Colonic mucosa (tissue), 4 donors: ENCODE measurements around the gene MCC. TPM values are rescaled to one million over a fixed set of nuclear protein-coding genes. Genes with fewer than 3 reads are reported as not detected.

ENCODE experiments used
- DNase-seq: peaks from one replicate; pipeline ENCODE4 v3.0.0-alpha.2; 2020
- H3K27ac ChIP-seq: fragments of 200-600 bp; one replicate; pipeline ENCODE4 v1.8.0; 2021
- H3K27me3 ChIP-seq: fragments of 200-600 bp; one replicate; pipeline ENCODE4 v1.8.0; 2021
- H3K36me3 ChIP-seq: fragments of 200-600 bp; one replicate; pipeline ENCODE4 v1.8.0; 2021
- H3K4me1 ChIP-seq: fragments of 200-600 bp; one replicate; pipeline ENCODE4 v1.8.0; 2021; ENCODE audit warnings: mild to moderate bottlenecking
- H3K4me3 ChIP-seq: fragments of 200-600 bp; one replicate; pipeline ENCODE4 v1.8.0; 2021
- H3K9ac ChIP-seq, 2 donors: one replicate each; pipeline ENCODE4 v1.7.0; 2013; ENCODE audit warnings: control low read depth in 2 of 2, low read depth in 2 of 2, low read length in 2 of 2
- H3K9me3 ChIP-seq: fragments of 200-600 bp; one replicate; pipeline ENCODE4 v1.8.0; 2021
- intact Hi-C: fragments of 100-400 bp; cut with DNase I; formaldehyde crosslinking; loops from one replicate; pipeline ENCODE4 v1.14.1; 2022
- total RNA-seq, 2 donors: library from RNA; stranded (reverse); fragmentation: NEBNext Ultra II Directional in 1 of 2; extraction: Animal tissue kit (Norgen Biotek cat#: 25700) in 1 of 2; gene quantifications; one replicate each; pipeline ENCODE4 v1.2.1, GENCODE V29; 2021
- TF ChIP-seq, protein P1 (sequence below): fragments of 200-600 bp; IDR thresholded peaks from one replicate; pipeline ENCODE4 v1.8.0; 2022; ENCODE audit warnings: antibody characterized with exemption, mild to moderate bottlenecking
- donor health status: healthy.
- donor health status: DM: no; HTN: no; CAD: no.
- donor health status: DM: no; HTN: no; CAD: no.

Gene MCC
- total RNA-seq, 2 donors from 2014 or later, result 1.9 to 3.1 TPM

DNA sequence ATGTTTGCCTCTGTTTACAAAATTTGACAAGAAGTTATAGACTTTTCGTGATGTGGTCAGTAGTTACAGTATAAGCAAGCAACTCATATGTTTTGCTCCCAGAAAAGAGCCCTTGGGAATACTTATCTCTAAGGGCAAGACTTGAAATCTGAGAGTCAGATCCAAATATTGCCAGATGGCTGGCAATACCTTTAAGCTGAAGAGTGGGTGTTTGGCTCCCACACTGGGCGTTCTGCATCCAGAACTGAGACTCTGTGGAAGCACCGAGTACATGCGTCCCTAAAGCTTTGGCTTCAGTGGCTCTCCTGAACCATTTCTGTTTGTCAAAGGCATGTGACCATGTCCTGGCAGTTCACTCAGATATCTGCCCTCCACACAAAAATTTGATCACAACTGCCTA, 317.5 kb downstream of the MCC start:
- Histone ChIP-seq H3K4me3 (no peak overlapping the region), H3K4me1 (no peaks in the 10 kb centered on the region), H3K9ac (no peak overlapping the region), H3K27ac (no peak overlapping the region), H3K9me3 (no peaks in the 10 kb centered on the region), H3K36me3 (no peaks in the 10 kb centered on the region), H3K27me3 (no peaks in the 10 kb centered on the region)
- intact Hi-C loops, result no loop called here
- TF ChIP-seq, protein P1, sequence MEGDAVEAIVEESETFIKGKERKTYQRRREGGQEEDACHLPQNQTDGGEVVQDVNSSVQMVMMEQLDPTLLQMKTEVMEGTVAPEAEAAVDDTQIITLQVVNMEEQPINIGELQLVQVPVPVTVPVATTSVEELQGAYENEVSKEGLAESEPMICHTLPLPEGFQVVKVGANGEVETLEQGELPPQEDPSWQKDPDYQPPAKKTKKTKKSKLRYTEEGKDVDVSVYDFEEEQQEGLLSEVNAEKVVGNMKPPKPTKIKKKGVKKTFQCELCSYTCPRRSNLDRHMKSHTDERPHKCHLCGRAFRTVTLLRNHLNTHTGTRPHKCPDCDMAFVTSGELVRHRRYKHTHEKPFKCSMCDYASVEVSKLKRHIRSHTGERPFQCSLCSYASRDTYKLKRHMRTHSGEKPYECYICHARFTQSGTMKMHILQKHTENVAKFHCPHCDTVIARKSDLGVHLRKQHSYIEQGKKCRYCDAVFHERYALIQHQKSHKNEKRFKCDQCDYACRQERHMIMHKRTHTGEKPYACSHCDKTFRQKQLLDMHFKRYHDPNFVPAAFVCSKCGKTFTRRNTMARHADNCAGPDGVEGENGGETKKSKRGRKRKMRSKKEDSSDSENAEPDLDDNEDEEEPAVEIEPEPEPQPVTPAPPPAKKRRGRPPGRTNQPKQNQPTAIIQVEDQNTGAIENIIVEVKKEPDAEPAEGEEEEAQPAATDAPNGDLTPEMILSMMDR, result no peak
- no peak for DNase-seq

DNA sequence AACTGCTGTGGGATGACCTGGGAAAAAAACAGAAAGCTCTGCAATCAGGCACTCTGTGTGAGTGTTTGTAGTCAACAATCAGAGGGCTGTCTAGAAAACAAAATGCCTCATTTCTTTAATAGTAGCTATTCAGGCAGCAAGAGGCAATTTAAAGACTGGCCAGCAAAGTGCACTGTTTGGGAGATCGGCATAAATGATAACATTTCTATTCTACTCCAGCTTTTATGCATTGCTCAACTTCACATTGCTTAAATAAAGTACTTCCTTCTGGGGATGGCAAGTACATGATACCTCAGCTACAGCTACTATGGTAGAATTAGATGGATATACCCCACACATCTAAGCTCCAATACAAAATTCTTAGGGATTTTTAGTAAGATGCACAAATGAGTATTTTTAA, 318.5 kb downstream of the MCC start:
- no peak overlapping the region for H3K4me3 ChIP-seq
- H3K27ac ChIP-seq, result no peak overlapping the region
- H3K36me3 ChIP-seq, result no peaks in the 10 kb centered on the region
- intact Hi-C loops, result no loop called here
- H3K9ac ChIP-seq, result no peak overlapping the region
- DNase-seq, result no peak
- H3K4me1 ChIP-seq, result no peaks in the 10 kb centered on the region
- TF ChIP-seq, protein P1, result no peak
- H3K27me3 ChIP-seq, result no peaks in the 10 kb centered on the region
- no peaks in the 10 kb centered on the region for H3K9me3 ChIP-seq

DNA sequence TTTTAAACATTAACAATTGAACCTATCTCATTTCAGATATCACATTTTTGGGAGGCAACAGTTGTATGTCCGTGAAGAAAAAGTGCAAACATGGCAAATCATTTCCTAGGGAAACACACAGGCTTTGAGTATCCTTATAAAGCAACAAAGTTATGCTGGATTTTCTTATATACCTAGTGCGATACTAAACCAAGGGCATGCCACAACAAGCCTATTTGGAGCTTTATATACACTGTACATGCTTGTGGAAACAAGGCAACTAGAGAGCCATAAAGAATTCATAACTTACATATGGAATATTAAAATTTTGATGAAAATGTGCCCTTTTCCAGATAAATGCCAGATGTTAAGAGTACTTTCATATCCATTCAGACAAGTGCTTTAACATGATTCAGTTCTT, 320.3 kb downstream of the MCC start:
- Histone ChIP-seq H3K4me1 (no peaks in the 10 kb centered on the region), H3K27ac (no peak overlapping the region), H3K9ac (no peak overlapping the region), H3K27me3 (no peaks in the 10 kb centered on the region), H3K4me3 (no peak overlapping the region), H3K36me3 (no peaks in the 10 kb centered on the region), H3K9me3 (no peaks in the 10 kb centered on the region)
- no peak for DNase-seq
- intact Hi-C loops, result no loop called here
- TF ChIP-seq, protein P1, result no peak

DNA sequence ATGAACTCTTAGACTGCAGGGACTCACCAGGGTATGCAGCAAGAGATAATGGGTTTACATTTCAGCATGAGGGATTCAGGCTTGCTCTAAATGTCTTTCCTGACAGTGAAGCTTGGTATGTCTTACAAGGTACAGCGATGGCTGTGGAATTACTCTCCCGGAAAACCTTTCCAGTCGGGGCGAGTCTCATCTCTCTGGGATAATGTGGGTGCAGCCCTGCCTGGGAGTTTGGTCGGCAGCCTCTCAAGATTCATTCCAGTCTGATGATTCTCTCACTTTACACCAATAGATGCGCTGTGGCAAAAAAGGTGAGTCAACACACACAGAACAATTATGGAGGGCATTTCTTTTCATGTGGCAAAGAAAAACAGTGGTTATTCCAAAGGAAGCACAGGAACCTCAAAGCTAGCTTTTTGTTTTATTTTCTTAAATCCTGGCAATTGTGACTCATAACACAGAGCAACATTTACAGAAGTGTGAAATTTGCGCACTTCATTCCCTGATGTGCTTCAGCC, 321.3 kb downstream of the MCC start:
- no peaks in the 10 kb centered on the region for H3K9me3 ChIP-seq
- H3K9ac ChIP-seq, result no peak overlapping the region
- H3K27ac ChIP-seq, result no peak overlapping the region
- H3K4me1 ChIP-seq, result no peaks in the 10 kb centered on the region
- H3K36me3 ChIP-seq, result no peaks in the 10 kb centered on the region
- H3K4me3 ChIP-seq, result no peak overlapping the region
- TF ChIP-seq, protein P1, result no peak
- H3K27me3 ChIP-seq, result no peaks in the 10 kb centered on the region
- intact Hi-C loops, result no loop called here
- no peak for DNase-seq

DNA sequence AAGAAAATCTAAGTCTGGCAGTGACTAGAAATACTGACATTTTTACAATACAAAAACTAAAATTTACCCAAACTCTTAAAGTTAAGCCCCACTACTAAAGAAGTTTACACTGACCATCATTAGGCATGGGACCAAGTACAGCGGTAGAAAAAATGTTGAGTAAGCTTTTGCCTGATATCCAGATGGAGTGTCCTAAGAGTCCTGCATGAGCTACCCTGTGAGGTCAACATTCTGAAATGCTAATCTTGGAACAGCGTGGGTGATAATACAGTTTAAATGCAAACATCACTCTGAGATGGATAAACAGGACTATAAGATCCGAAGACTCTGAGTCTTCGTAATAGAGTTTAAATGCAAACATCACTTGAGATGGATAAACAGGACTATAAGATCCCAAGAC, 322.0 kb downstream of the MCC start:
- no peaks in the 10 kb centered on the region for H3K36me3 ChIP-seq
- H3K9me3 ChIP-seq, result no peaks in the 10 kb centered on the region
- H3K4me3 ChIP-seq, result no peak overlapping the region
- no peaks in the 10 kb centered on the region for H3K27me3 ChIP-seq
- H3K4me1 ChIP-seq, result no peaks in the 10 kb centered on the region
- TF ChIP-seq, protein P1, result no peak
- no peak overlapping the region for H3K9ac ChIP-seq
- H3K27ac ChIP-seq, result no peak overlapping the region
- no peak for DNase-seq
- intact Hi-C loops, result no loop called here

DNA sequence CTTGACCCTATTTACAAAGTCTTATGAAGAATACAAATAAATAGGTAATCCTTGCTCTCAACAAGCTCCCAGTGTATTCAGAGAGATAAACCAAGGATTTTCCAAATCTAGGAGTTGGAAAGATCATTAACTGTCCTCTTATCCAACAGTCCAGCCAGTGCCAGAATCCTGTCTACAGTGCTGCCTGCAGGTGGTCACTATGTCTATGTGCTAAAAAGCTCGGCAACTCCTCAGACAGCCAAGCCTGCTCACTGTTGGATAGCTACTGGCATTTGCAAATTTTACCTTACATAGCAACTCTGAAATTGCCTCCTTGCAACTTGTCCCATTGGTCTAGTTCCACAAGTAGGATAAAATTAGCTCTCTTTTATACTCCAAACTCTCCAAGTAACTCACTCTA, 324.2 kb downstream of the MCC start:
- Histone ChIP-seq H3K4me3 (no peak overlapping the region), H3K9me3 (no peaks in the 10 kb centered on the region), H3K4me1 (no peaks in the 10 kb centered on the region), H3K27ac (no peak overlapping the region), H3K27me3 (no peaks in the 10 kb centered on the region), H3K36me3 (no peaks in the 10 kb centered on the region), H3K9ac (no peak overlapping the region)
- intact Hi-C loops, result no loop called here
- TF ChIP-seq, protein P1, result no peak
- no peak for DNase-seq
